GM18907 (cell line): ENCODE data around the gene JADE1.
A peak's percentile ranks its signal among the peaks of the same experiment; 100 is the strongest.

Experiments used
- ATAC-seq: cut with Tn5 transposase; IDR thresholded peaks from one replicate; pipeline ENCODE4 v1.9.1; 2021; ENCODE audit warnings: mild to moderate bottlenecking, moderate library complexity; ENCODE audit not compliant: unreplicated experiment

JADE1 gene

DNA sequence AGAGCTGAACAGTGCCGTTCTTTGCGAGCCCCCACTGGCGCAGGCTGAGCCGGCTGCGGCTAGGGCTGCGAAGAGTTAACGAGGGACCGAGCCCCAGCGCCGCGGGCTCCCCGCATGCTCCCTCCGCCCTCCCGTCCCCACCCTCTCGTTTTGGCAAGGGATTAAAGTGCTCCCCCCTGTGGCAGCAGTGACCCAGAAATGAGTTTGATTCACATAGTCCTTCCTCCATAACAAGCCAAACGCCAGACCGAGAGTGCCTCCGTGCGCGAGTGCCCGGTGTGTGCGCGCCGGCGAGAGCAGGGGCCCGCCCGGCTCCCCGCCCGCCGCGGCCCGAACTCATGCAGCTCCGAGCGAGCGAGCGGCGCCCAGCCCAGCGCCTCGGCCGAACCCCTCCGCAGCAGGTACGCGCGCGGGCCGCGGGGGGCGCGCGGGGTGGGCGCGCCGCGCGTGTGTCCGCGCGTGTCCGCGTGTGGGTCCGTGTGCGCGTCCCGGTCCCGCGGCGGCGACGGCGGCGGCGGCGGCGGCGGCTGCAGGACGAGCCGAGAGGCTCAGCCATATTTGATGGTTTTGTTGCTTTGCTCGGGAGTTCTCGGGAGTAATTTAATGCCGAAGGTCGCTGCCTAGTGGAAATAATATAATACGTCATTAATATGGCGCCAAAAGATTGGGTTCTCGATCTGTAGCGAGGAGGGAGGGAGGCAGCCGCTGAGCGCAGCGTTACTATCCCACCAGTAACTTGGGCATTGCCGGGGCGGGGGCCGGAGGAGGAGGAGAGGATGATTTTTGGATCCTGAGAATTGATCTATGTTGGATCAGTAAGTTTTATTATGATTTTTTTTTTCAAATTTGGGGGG, at the start of gene JADE1:
Gene JADE1, plus strand, starts transcription at position 224 of the 854 bp plus-strand sequence. CDS start 22,059 bp downstream, outside the sequence.
- ATAC-seq, result peak; percentile 51

GRCh38 chr4:128766781-128767180, 42.7 kb upstream of the JADE1 start:
- no peak for ATAC-seq

DNA sequence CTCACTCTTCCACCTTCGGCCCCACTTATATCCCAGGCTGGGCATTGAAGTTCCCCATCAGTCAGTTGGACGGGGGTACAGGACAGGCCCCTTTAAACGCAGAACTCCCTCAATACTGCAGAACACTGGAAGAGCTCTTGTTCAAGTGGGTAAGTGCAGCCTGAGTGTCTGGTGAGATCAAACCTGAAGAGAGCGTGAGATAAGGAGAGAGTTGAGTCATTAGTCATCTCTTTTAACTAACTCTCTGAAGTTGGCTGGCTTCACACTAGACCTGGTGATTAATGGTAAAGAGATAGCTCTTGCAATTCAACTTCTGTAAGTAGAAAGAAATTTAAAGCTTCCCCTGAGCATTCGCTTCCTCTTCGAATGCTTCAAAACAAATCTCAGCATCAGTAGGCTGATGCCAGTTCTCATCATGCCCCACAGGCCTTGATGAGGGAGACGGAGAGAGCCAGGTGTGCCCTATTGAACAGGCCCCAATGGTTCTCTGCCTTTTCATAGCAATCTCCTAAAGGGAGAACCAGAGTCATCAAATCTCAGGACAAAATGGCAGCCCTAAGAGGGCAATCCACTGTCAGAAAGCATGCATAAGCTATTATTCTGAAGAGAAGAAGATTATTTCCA, 41.0 kb upstream of the JADE1 start:
- no peak for ATAC-seq

- ATAC-seq, result no peak
Observed at GRCh38 chr4:128769011-128769410, 40.5 kb upstream of the JADE1 start.

DNA sequence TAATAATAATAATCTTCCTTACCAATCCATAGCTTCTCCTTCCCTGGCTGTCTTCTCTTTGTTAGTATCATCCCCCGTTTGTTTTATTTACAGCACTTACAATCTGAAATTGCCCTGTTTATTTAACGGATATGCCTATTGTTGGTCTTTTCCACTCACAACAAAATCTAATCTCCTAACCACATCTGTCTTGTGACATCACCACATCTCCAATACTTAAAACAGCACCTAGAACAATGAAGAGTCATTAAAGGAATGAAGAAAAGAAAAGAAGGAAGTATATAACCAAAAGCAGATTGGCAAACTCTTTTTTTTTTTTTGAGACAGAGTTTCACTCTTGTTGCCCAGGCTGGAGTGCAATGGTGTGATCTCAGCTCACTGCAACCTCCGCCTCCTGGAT, 38.7 kb upstream of the JADE1 start:
- no peak for ATAC-seq

GRCh38 chr4:128775477-128775876, 34.0 kb upstream of the JADE1 start:
- ATAC-seq, result no peak

DNA sequence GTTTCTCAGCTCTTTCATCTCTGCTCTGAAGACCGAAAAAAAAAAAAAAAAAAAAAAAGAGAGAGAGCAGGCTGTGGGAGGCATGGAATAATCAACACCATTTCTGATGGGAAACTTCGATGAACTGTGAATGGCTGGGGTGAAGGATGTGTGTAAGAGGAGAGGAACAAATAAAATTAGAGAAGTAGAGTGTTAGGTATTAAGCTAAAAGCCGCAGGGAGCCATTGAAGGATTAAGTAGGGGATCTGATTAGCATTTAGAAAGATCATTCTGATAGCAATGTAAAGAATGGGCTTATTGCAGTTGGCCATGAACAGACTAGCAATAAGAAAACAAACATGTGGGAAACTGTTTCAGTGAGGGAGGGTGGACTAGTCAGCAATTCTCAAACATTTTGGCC, 33.6 kb upstream of the JADE1 start:
- ATAC-seq, result no peak

DNA sequence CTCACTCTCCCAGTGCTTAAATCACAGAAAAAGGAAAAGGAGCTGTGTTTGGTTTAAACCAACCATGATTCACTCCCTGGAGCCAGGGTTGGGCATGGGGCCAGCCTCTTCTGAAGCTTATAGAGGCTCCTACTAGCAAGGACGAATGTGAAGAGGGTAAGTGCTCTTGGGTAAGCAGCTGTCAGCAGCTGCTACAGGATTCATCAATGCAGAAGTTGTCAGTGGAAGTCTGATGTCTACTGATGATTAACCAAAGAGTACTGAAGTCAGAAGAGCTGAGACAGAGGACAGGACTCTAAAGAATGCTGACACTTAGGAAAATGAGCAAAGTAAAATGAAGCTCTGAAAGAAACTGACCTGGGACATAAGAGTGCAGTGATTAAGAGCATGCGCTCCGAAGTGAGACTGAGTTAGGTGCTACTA, 32.7 kb upstream of the JADE1 start:
- ATAC-seq, result no peak

GRCh38 chr4:128780688-128781087, 28.8 kb upstream of the JADE1 start:
- no peak for ATAC-seq

DNA sequence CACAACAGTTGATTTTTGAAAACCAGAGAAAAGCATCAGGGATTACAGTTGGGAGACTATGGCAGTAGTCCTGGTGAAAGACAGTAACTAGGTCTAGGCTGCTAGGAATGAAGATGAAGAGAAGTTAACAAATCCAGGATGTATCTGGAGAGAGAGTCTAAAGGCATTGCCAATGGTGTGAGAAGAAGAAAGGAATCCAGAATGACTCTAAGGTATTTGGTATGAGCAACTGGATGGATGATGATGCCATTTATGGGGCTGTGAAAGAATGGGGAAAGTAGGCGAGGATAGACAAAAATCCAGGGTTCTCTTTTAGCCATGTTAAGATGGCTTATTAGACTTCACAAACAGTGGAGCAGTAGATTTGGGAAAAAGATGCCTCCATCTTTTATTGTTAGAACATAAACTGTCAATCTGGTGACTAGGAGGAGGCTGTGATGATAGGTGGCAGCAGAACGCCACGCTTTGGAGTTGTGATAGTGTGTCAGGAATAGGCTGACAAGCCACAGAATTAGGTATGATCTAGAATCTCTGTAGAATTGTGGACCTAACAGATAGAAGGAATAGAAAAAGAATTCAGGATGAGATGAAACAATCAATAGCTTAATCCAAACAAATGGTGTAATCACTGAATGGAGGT, 27.3 kb upstream of the JADE1 start:
- peak; percentile 65 for ATAC-seq

DNA sequence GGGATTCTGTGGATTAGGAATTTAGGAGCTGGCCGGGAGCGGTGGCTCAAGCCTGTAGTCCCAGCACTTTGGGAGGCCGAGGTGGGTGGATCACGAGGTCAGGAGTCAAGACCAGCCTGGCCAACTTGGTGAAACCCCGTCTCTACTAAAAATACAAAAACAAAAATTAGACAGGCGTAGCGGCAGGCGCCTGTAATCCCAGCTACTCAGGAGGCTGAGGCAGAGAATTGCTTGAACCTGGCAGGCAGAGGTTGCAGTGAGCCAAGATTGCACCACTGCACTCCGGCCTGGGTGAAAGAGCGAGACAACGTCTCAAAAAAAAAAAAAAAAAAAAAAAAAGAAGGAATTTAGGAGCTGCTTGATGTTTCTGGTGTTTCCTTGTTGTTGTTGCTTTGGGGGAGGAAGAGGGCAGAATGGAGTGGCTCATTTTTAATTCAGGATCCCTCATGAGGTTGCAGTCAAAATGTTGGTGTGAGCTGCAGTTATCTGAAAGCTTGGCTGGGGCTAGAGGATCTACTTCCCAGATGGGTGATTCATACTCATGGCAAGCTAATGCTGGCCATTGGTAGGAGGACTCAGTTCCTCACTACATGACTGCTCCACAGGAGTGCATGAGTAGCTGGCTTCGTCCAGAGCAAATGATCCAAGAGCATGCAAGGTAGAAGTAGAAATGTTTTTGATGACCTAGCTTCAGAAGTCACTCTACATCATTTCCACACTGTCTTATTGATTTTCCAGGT, 26.5 kb upstream of the JADE1 start:
- ATAC-seq, result no peak

- no peak for ATAC-seq
Observed at GRCh38 chr4:128787509-128788311, 21.8 kb upstream of the JADE1 start.

DNA sequence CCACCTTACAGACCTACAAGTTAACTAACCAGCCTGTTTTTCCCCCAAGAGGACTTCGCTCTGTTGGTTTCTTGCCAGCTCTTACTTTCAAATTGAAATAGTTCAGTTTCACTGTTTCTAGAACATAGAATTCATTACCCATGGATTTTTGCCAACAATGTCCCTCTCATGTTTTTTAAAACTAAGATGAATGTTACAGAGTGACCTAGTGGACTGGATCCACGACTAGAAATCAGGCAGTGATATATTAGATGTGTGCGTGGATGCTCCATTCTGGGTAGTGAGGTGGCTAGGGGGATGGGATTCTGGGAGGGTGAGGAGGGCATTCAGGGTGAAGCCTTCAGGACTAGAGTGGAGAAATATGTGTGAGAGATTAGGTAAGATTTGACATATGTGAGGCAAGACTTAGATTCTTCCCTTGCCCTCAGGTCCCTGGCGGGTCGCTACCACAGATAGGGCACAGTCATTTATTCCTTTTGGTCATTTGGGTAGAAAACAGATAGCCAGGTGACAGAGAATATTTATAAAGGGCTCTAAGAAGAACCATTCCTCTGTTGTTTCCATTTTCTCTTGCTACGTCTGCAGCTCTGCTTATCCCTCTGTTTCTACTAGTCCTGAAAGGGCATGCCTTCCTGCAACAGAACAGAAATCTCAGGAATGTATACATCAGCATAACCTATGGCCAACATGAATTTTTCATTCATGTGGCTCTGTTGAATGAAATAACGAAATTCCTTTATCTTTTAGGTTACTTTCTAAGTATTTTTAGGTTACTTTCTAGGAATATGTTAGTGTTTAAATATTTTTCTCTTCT, 15.4 kb upstream of the JADE1 start:
- peak; percentile 76 for ATAC-seq

DNA sequence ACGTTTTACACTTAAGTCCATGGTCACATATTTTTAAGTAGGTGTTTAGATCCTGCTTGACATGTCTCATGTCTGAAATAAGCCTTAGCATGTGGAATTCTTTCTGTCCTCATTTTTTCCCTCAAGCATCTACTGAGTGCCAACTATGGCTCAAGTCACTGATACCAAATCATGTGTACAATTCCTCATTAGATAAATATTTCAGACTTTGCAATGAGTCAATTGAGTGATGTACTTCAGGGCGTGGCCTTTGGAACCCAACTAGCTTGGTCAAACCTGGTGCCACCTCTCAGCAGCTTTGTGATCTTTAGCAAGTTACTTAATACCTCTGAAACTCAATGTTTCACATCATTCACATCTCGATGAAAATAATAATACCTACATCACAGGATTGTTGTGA, 12.6 kb upstream of the JADE1 start:
- no peak for ATAC-seq

GRCh38 chr4:128800284-128800683, 9.2 kb upstream of the JADE1 start:
- ATAC-seq, result no peak

GRCh38 chr4:128800701-128801284, 8.7 kb upstream of the JADE1 start:
- no peak for ATAC-seq

GRCh38 chr4:128802680-128803628, 6.5 kb upstream of the JADE1 start:
- ATAC-seq, result no peak

- ATAC-seq, result no peak
Observed at GRCh38 chr4:128803783-128804182, 5.7 kb upstream of the JADE1 start.
